ENCODE results near the gene CDC42BPB. TPM values are rescaled to one million over a fixed set of nuclear protein-coding genes. Genes with fewer than 3 reads are reported as not detected.
A peak's percentile ranks its signal among the peaks of the same experiment; 100 is the strongest.

The CDC42BPB gene
- total RNA-seq, 1 experiment from 2014 or later = 96.9 TPM

DNA sequence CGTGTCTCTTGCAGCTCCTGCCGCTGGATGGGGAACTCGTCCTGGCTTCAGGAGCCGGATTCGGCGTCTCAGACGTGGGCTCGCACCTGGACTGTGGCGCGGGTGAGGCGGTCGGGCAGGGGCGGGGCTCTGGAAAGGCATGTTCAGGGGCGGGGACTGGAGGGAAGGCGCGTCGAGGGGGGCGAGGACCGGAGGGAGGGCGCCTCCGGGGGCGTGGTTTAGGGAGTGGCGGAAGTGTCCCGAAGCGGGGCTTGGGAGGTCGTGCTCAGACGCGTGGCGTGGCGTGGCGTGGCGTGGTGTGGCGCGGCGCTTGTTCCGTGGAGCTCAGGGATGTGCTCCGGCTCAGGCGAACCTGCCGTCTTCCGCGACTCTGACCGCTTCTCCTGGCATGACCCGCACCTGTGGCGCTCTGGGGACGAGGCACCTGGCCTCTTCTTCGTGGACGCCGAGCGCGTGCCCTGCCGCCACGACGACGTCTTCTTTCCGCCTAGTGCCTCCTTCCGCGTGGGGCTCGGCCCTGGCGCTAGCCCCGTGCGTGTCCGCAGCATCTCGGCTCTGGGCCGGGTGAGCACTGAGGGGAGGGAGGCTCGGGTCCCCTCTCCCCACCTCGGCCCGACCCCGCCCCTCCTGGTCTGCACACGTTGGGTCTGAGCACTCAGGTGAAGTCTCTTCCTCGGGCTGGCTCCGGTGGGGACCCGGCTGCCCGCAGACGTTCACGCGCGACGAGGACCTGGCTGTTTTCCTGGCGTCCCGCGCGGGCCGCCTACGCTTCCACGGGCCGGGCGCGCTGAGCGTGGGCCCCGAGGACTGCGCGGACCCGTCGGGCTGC is 128.7 kb downstream of the CDC42BPB start (continued):
- TF ChIP-seq, protein P1, sequence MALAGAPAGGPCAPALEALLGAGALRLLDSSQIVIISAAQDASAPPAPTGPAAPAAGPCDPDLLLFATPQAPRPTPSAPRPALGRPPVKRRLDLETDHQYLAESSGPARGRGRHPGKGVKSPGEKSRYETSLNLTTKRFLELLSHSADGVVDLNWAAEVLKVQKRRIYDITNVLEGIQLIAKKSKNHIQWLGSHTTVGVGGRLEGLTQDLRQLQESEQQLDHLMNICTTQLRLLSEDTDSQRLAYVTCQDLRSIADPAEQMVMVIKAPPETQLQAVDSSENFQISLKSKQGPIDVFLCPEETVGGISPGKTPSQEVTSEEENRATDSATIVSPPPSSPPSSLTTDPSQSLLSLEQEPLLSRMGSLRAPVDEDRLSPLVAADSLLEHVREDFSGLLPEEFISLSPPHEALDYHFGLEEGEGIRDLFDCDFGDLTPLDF (CRISPR knock-in tag; IDR thresholded peaks at IDR 0.05) = no peak
- TF ChIP-seq, protein P2, sequence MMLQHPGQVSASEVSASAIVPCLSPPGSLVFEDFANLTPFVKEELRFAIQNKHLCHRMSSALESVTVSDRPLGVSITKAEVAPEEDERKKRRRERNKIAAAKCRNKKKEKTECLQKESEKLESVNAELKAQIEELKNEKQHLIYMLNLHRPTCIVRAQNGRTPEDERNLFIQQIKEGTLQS (CRISPR knock-in tag; conservative IDR thresholded peaks at IDR 0.05) = no peak
- TF ChIP-seq, protein P3, sequence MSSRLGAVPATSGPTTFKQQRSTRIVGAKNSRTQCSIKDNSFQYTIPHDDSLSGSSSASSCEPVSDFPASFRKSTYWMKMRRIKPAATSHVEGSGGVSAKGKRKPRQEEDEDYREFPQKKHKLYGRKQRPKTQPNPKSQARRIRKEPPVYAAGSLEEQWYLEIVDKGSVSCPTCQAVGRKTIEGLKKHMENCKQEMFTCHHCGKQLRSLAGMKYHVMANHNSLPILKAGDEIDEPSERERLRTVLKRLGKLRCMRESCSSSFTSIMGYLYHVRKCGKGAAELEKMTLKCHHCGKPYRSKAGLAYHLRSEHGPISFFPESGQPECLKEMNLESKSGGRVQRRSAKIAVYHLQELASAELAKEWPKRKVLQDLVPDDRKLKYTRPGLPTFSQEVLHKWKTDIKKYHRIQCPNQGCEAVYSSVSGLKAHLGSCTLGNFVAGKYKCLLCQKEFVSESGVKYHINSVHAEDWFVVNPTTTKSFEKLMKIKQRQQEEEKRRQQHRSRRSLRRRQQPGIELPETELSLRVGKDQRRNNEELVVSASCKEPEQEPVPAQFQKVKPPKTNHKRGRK (CRISPR knock-in tag; IDR thresholded peaks at IDR 0.05; ENCODE audit: borderline replicate concordance) = no peak

DNA sequence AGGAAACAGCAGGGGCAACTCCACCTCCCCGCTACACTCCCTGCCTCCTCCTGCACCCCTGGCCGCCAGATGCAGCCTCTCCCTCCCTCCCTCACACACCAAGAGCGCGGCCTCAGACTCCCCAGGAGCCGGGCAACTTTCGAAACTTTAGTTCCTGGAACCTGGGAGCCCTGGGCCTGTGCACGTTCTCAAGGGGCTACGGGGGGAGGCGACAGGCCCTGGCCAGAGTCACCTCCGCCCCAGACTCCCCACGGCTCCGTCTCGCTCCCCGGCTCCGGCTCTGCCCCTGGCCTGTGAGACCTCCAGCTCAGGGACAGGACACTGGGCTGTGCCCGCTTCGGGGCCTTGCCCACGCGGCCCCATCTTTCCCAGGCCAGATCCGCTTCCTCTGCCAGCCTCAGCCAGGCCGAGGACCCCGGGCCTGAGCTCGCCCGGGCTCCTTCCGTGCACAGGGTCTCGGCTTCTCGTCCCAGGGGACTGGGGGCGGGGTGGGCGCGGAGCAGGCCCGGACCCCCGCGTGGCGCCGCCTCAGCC is 129.4 kb downstream of the CDC42BPB start:
- DNase-seq (ENCODE audit: low spot score) (peak; percentile 54), ATAC-seq (peak; percentile 5)
- ChIA-PET CTCF (interaction anchor here (0.9 to 1.5 kb wide), 3 partner anchors 10 to 155 kb away, joined by 3 to 4 read pairs (median 3); no protein-coding TSS in a partner anchor), POLR2A (no interaction called here)
- Mint-ChIP-seq H3K36me3 (no peaks in the 10 kb centered on the region), H3K27me3 (ENCODE audit: low read depth) (peaks cover 50% of the 10 kb centered on the region), H3K9me3 (no peaks in the 10 kb centered on the region), H3K4me1 (peaks cover 11% of the 10 kb centered on the region), H3K27ac (no peak overlapping the region), H3K4me3 (peak overlapping the region; percentile 69)
- TF ChIP-seq ZNF121 (CRISPR knock-in tag; IDR thresholded peaks at IDR 0.05) (no peak), NFYB (CRISPR knock-in tag; conservative IDR thresholded peaks at IDR 0.05; ENCODE audit: low read depth) (0 out of 2 replicates have a peak, but pooled peaks have one; percentile 14)

DNA sequence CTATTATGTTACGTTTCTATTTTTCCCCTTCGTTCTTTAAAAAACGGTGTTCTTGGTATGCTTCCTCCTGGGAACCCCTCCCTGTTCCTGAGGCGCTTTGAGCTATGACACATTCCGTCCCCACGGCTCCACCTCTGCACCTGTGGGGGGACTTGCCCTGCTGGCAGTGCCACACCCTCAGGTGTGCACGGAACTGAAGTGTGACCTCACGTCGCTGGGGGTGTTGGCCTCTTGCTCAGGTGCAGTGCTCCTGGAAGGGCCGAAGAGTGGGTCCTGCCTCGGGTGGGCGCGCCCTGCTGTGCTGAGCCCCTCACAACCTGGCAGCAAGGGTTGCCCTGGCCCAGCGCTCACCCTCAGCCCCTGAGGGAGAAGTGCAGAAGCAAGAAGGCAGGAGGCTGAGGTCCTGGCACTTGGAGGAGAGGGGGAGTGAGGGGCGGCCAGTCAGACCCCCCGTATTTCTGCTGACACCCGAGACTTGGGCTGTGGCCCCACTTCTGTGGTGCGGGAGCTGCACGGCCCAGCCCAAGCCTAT is 129.9 kb downstream of the CDC42BPB start:
- H3K27ac Mint-ChIP-seq = no peak overlapping the region
- ChIA-PET CTCF (interaction anchor here (1.4 to 1.5 kb wide), 2 partner anchors 10 to 154 kb away, joined by 3 to 4 read pairs; no protein-coding TSS in a partner anchor), POLR2A (no interaction called here)
- DNase-seq (ENCODE audit: low spot score) = no peak
- peak overlapping the region; percentile 69 for H3K4me3 Mint-ChIP-seq
- no peak for ATAC-seq
- H3K4me1 Mint-ChIP-seq = peaks cover 11% of the 10 kb centered on the region
- TF ChIP-seq ZNF423 (CRISPR knock-in tag; IDR thresholded peaks at IDR 0.05) (no peak), ZNF121 (CRISPR knock-in tag; IDR thresholded peaks at IDR 0.05) (no peak), ZNF396 (CRISPR knock-in tag; IDR thresholded peaks at IDR 0.05; ENCODE audit: borderline replicate concordance) (no peak), ATF1 (CRISPR knock-in tag; IDR thresholded peaks at IDR 0.05) (no peak), ZNF219 (CRISPR knock-in tag; IDR thresholded peaks at IDR 0.05; ENCODE audit: borderline replicate concordance) (no peak), NFE2L1 (CRISPR knock-in tag; IDR thresholded peaks at IDR 0.05) (no peak), NR1H2 (CRISPR knock-in tag; IDR thresholded peaks at IDR 0.05) (no peak), ETV6 (CRISPR knock-in tag; IDR thresholded peaks at IDR 0.05) (no peak), EMX1 (CRISPR knock-in tag; IDR thresholded peaks at IDR 0.05) (no peak)
- TF ChIP-seq, protein P4, sequence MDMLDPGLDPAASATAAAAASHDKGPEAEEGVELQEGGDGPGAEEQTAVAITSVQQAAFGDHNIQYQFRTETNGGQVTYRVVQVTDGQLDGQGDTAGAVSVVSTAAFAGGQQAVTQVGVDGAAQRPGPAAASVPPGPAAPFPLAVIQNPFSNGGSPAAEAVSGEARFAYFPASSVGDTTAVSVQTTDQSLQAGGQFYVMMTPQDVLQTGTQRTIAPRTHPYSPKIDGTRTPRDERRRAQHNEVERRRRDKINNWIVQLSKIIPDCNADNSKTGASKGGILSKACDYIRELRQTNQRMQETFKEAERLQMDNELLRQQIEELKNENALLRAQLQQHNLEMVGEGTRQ (CRISPR knock-in tag; IDR thresholded peaks at IDR 0.05) = no peak
- TF ChIP-seq, protein P5, sequence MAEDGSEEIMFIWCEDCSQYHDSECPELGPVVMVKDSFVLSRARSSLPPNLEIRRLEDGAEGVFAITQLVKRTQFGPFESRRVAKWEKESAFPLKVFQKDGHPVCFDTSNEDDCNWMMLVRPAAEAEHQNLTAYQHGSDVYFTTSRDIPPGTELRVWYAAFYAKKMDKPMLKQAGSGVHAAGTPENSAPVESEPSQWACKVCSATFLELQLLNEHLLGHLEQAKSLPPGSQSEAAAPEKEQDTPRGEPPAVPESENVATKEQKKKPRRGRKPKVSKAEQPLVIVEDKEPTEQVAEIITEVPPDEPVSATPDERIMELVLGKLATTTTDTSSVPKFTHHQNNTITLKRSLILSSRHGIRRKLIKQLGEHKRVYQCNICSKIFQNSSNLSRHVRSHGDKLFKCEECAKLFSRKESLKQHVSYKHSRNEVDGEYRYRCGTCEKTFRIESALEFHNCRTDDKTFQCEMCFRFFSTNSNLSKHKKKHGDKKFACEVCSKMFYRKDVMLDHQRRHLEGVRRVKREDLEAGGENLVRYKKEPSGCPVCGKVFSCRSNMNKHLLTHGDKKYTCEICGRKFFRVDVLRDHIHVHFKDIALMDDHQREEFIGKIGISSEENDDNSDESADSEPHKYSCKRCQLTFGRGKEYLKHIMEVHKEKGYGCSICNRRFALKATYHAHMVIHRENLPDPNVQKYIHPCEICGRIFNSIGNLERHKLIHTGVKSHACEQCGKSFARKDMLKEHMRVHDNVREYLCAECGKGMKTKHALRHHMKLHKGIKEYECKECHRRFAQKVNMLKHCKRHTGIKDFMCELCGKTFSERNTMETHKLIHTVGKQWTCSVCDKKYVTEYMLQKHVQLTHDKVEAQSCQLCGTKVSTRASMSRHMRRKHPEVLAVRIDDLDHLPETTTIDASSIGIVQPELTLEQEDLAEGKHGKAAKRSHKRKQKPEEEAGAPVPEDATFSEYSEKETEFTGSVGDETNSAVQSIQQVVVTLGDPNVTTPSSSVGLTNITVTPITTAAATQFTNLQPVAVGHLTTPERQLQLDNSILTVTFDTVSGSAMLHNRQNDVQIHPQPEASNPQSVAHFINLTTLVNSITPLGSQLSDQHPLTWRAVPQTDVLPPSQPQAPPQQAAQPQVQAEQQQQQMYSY (CRISPR knock-in tag; IDR thresholded peaks at IDR 0.05) = no peak
- TF ChIP-seq, protein P6, sequence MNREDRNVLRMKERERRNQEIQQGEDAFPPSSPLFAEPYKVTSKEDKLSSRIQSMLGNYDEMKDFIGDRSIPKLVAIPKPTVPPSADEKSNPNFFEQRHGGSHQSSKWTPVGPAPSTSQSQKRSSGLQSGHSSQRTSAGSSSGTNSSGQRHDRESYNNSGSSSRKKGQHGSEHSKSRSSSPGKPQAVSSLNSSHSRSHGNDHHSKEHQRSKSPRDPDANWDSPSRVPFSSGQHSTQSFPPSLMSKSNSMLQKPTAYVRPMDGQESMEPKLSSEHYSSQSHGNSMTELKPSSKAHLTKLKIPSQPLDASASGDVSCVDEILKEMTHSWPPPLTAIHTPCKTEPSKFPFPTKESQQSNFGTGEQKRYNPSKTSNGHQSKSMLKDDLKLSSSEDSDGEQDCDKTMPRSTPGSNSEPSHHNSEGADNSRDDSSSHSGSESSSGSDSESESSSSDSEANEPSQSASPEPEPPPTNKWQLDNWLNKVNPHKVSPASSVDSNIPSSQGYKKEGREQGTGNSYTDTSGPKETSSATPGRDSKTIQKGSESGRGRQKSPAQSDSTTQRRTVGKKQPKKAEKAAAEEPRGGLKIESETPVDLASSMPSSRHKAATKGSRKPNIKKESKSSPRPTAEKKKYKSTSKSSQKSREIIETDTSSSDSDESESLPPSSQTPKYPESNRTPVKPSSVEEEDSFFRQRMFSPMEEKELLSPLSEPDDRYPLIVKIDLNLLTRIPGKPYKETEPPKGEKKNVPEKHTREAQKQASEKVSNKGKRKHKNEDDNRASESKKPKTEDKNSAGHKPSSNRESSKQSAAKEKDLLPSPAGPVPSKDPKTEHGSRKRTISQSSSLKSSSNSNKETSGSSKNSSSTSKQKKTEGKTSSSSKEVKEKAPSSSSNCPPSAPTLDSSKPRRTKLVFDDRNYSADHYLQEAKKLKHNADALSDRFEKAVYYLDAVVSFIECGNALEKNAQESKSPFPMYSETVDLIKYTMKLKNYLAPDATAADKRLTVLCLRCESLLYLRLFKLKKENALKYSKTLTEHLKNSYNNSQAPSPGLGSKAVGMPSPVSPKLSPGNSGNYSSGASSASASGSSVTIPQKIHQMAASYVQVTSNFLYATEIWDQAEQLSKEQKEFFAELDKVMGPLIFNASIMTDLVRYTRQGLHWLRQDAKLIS (CRISPR knock-in tag; IDR thresholded peaks at IDR 0.05; ENCODE audit: borderline replicate concordance) = no peak
- TF ChIP-seq, protein P7, sequence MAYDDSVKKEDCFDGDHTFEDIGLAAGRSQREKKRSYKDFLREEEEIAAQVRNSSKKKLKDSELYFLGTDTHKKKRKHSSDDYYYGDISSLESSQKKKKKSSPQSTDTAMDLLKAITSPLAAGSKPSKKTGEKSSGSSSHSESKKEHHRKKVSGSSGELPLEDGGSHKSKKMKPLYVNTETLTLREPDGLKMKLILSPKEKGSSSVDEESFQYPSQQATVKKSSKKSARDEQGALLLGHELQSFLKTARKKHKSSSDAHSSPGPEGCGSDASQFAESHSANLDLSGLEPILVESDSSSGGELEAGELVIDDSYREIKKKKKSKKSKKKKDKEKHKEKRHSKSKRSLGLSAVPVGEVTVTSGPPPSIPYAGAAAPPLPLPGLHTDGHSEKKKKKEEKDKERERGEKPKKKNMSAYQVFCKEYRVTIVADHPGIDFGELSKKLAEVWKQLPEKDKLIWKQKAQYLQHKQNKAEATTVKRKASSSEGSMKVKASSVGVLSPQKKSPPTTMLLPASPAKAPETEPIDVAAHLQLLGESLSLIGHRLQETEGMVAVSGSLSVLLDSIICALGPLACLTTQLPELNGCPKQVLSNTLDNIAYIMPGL (CRISPR knock-in tag; IDR thresholded peaks at IDR 0.05) = no peak
- no peaks in the 10 kb centered on the region for H3K36me3 Mint-ChIP-seq
- H3K9me3 Mint-ChIP-seq = no peaks in the 10 kb centered on the region
- H3K27me3 Mint-ChIP-seq (ENCODE audit: low read depth) = peaks cover 50% of the 10 kb centered on the region

Measured in WTC11 (cell line).